Suppressor macrophage (primary cell): ENCODE results near the gene LRRC57.
A peak's percentile ranks its signal among the peaks of the same experiment; 100 is the strongest.
"Not testable (repeated sequence)": the region's sequence is repeated elsewhere in the genome, so short reads cannot be mapped to it uniquely, and the experiment has no call there.

Experiments
- DNase-seq, 4 experiments: peaks; one replicate each; pipeline ENCODE4 v3.0.0-alpha.2; 2020 to 2022
- total RNA-seq, 17 experiments: gene quantifications; one replicate each; lab custom pipeline; 2026; ENCODE audit warnings: mixed read lengths in 6 of 17, inconsistent platforms in 3 of 17; lab: John Stamatoyannopoulos, UW

Gene LRRC57
- total RNA-seq, result 6.7 to 23.5 (median 17.3) reads per million in 17 experiments

GRCh38 chr15:42548249-42549031 is at the start of gene LRRC57, which contains the start of gene HAUS2:
Gene LRRC57, minus strand, starts transcription at chr15:42548793. Its CDS starts 359 bp downstream, at chr15:42548434.
Gene HAUS2, plus strand, starts transcription at chr15:42548838. Its CDS starts 35 bp downstream, at chr15:42548873.
- peak; percentile 87 to 96 (median 92) for DNase-seq

- no peak for DNase-seq
Measured at GRCh38 chr15:42595626-42596240, 47.1 kb upstream of the LRRC57 start.

GRCh38 chr15:42594095-42594494 is 45.5 kb upstream of the LRRC57 start:
- DNase-seq, result no peak

- no peak for DNase-seq
Measured at GRCh38 chr15:42593143-42593542, 44.5 kb upstream of the LRRC57 start.

DNA sequence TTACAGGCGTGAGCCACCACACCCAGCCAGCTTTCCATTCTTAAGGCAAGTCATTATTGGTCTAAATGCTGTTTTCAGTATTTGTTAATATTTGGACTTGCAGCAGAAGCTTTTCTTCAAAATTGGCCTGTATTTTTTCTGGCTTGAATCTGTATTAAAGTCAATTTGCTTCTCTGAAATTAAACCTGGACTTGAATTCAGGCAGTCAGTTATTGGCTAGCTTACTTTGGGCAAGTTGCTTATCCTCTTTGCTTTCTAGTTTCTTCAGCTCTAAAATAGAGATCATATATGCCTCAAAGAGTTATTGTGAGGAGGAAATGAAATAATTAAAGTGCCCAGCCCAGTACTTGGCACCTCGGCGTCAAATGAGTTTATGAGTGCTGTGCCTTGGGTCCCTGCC is 44.1 kb upstream of the LRRC57 start:
- no peak for DNase-seq

DNA sequence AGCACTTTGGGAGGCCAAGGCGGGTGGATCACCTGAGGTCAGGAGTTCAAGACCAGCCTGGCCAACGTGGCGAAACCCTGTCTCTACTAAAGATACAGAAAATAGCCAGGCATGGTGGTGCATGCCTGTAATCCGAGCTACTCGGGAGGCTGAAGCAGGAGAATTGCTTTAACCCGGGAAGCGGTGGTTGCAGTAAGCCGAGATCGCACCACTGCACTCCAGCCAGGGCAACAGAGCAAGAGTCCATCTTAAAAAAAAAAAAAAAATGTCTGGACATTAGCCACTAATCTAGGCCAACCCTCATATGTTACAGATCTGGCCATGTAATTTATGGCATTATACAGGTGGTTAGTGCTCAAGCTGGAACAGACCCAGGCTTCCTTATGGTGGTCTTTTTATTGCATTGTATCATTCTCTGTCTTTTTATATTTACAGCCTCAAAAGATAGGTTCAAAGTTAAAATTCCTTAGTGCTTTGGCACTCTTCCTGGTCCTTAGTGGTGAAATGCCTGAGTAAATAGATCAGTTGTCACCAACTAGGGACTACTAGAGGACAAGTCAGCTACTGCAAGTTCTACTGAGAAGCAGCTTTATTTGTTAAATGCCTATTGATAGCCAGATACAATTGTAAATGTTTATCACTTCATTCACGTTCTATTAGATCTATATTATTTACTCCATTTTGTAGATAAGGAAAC is 42.8 kb upstream of the LRRC57 start:
- peak in 3 of 4 experiments; percentile 14 to 29 (median 27) for DNase-seq

- DNase-seq, result no peak
Measured at GRCh38 chr15:42590619-42591237, 42.1 kb upstream of the LRRC57 start.

DNA sequence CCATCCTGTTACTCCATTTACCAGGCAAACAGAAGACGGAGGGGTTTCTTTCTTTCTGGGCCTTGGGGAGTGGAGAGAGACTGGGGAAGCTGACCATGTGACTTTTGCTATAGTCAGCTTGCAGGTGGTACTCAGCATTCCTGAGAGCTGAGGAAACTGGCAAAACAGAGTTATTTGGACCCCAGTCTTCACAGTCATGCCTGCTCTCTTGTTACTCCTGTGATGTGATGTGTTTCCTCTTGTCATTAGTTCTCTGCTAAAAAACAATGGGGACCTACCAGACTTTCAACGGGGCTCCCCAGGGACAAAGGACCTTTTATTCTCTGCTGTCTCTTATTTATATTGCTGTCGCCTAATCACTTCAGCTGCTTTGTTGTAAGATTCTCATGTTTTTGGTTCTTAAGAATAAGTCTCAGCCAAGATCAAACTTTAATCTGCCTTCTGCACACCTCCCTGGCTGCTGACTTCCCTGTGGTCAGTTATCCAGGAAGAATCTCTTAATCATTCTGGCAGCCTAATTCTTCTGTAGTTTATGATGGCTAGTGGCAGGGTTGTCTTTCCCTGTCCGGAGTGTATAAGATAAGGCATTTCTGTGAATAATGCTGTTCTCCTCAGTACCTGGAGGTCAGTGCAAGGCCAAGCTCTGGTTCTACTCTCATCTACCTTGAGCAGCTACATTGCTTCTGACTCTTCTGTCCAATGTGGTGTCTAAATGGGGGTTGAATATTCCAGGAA is 35.6 kb upstream of the LRRC57 start:
- no peak for DNase-seq

GRCh38 chr15:42582569-42583375 is 34.2 kb upstream of the LRRC57 start:
- DNase-seq, result no peak

GRCh38 chr15:42581272-42581730 is 32.7 kb upstream of the LRRC57 start:
- peak; percentile 87 to 95 (median 92) for DNase-seq

DNA sequence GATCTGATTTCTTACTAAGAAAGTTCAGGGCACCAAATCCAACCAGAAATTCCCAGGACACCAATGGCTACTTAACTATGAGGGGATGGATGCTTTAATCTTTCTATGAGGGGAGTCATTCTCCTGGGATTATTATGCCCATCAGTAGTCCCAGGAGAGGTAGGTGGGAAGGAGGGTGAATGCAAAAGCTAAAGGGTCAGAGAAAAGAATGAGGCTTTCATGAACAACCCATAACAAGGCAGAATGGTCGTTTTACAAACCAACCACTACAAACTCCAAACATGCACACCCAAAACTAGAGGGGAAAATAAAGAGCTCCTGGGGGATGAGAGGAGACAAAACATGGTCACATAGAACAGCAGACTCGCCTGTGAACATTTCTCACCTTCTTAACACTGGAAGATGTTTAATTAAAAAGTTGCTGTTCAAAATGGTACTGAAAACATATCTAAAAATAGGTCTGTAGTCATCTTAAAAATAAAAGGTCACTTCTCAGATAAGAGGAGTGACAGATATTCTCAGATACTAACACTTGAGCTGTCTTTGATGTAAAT is 30.5 kb upstream of the LRRC57 start:
- DNase-seq, result no peak

DNA sequence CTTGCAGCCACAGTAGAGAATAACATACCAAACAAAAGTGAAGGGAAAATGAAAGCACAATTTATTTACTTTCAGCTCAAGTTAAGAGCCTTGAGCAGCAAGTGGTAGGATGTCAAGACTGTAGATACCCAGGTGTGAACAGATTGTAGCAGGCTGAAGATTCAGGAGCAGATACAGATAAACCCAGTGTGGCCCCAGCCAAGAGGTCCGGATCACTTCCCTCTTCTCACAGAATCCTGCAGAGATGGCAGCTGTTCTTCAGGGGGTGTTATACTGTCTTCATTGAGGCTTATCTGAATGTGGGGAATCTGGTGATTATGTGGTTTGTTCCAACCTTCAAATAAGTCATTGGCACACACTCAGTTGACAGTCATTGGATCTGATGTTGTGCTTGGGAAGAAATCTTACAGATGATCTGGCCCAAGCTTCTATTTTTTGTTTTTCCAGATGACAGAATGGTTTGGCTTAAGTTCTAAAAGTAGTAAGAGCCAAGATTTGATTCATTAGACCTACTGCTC is 29.0 kb upstream of the LRRC57 start:
- peak in 2 of 4 experiments; percentile 3 to 5 for DNase-seq

- DNase-seq, result no peak
Measured at GRCh38 chr15:42576776-42577175, 28.2 kb upstream of the LRRC57 start.

DNA sequence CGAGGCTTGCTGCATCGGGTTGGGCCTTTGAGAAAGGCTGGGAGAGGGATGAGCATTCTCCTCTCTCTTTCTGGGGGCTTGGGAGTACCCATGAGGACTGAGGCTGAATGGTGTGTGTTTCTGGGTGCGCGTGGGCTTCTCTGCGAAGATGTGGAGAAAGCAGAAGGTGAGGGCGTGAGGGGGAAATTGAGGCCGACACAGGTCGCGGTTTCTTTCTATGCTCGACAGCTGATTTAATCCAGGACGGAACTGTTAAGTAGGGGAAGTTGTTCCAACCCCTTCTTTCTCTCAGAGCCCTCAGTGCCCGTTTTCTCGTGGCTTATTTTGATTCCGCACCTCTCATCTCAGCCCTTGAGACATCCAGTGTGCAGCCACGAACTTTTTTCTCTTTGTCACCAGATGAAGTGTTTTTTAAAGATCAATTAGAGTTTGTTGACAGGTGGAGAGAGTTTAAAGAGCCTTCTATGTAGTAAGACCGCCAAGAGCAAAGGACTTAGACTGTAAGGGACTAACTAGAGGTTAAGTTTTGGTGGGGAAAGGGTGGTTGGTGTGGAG is 27.5 kb upstream of the LRRC57 start:
- peak in 1 of 4 experiments; percentile 32 for DNase-seq

- DNase-seq, result peak; percentile 99 to 100 (median 99)
Measured at GRCh38 chr15:42575188-42576039, 26.8 kb upstream of the LRRC57 start, which contains the start of gene STARD9. Gene STARD9, plus strand, starts transcription at chr15:42575606. Its CDS starts 110 bp downstream, at chr15:42575716.

GRCh38 chr15:42558739-42559138 is 10.1 kb upstream of the LRRC57 start:
- DNase-seq, result no peak

DNA sequence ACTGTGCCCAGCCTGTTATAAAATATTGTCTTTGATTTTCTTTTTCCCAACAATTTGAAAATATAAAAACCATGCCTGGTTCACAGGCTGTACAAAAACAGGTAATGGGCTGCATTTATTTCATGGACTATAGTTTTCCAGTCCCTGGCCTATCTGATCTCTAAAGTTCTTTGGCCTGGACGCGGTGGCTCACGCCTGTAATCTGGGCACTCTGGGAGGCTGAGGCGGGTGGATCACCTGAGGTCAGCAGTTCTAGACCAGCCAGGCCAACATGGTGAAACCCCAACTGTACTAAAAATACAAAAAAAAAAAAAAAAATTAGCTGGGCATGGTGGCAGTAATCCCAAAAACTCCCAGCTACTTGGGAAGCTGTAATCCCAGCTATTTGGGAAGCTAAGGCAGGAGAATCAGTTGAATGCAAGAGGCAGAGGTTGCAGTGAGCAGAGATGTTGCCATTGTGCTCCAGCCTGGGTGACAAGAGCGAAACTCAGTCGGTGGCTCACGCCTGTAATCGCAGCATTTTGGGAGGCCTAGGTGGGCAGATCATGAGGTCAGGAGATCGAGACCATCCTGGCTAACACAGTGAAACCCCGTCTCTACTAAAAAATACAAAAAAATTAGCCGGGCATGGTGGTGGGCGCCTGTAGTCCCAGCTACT is 8.1 kb upstream of the LRRC57 start:
- DNase-seq, result not testable (repeated sequence)

DNA sequence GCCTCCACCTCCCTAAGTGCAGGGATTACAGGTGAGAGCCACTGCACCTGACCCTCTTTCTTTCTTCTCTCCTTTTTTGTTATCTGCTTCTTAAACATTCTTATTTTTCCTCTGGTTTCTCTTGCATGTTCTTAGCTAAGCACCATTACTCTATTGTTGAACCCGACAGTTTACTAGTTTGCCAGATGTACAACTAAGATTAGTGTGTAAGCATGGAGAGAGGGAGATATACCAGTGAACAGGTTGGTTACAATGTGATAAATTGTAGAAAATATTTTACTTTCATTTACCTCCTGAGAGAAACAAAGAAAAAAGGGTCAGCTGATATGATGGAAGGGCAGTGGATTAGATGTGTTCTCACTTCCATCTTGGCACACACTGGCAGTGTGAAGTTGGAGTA is 5.0 kb upstream of the LRRC57 start:
- DNase-seq, result peak in 1 of 4 experiments; percentile 10
